Measurements from ENCODE around the gene SKP2.

GRCh38 chr5:36193746-36194145 is 41.8 kb downstream of the SKP2 start:
- TF ChIP-seq CTCF (IDR thresholded peaks at IDR 0.05 in 4 of 5, conservative IDR thresholded peaks at IDR 0.05 in 1 of 5), result no peak
- TF ChIP-seq POLR2A (IDR thresholded peaks at IDR 0.05), result no peak

Data from gastrocnemius medialis (tissue), 4 donors.